HG03520 (cell line): Measurements from ENCODE around the gene KHDRBS2.

Source experiments
- ATAC-seq: cut with Tn5 transposase; IDR thresholded peaks from one replicate; pipeline ENCODE4 v1.9.1; 2021; ENCODE audit warnings: mild to moderate bottlenecking, moderate library complexity; ENCODE audit not compliant: unreplicated experiment

The KHDRBS2 gene

GRCh38 chr6:62285612-62286469, at the start of gene KHDRBS2:
Gene KHDRBS2 (minus strand): TSS chr6:62286225.
- peak; percentile 100 for ATAC-seq

- ATAC-seq = no peak
Measured at GRCh38 chr6:62328607-62329006, 42.6 kb upstream of the KHDRBS2 start.

- ATAC-seq = no peak
Measured at GRCh38 chr6:62324834-62325233, 38.8 kb upstream of the KHDRBS2 start.

GRCh38 chr6:62323818-62324431, 37.9 kb upstream of the KHDRBS2 start:
- no peak for ATAC-seq

GRCh38 chr6:62298745-62299392, 12.8 kb upstream of the KHDRBS2 start:
- ATAC-seq = peak; percentile 90

- no peak for ATAC-seq
Measured at GRCh38 chr6:62296541-62296940, 10.5 kb upstream of the KHDRBS2 start.

- no peak for ATAC-seq
Measured at GRCh38 chr6:62288974-62289373, 2.9 kb upstream of the KHDRBS2 start.

- no peak for ATAC-seq
Measured at GRCh38 chr6:62288562-62288961, 2.5 kb upstream of the KHDRBS2 start.

GRCh38 chr6:62286470-62286843, 432 bp upstream of the KHDRBS2 start:
- no peak for ATAC-seq

GRCh38 chr6:62284725-62285124, 1.3 kb downstream of the KHDRBS2 start:
- ATAC-seq = no peak

- ATAC-seq = no peak
Measured at GRCh38 chr6:62283796-62284411, 2.1 kb downstream of the KHDRBS2 start.

- no peak for ATAC-seq
Measured at GRCh38 chr6:62283365-62283764, 2.7 kb downstream of the KHDRBS2 start.

- ATAC-seq = no peak
Measured at GRCh38 chr6:62280099-62280498, 5.9 kb downstream of the KHDRBS2 start.

GRCh38 chr6:62272114-62272513, 13.9 kb downstream of the KHDRBS2 start:
- ATAC-seq = no peak

GRCh38 chr6:62265906-62266525, 20.0 kb downstream of the KHDRBS2 start:
- ATAC-seq = no peak

- no peak for ATAC-seq
Measured at GRCh38 chr6:62262283-62262682, 23.7 kb downstream of the KHDRBS2 start.

- no peak for ATAC-seq
Measured at GRCh38 chr6:62246087-62246486, 39.9 kb downstream of the KHDRBS2 start.

GRCh38 chr6:62236784-62237183, 49.2 kb downstream of the KHDRBS2 start:
- no peak for ATAC-seq

- ATAC-seq = no peak
Measured at GRCh38 chr6:62229231-62229630, 56.8 kb downstream of the KHDRBS2 start.

- ATAC-seq = no peak
Measured at GRCh38 chr6:62217866-62218265, 68.2 kb downstream of the KHDRBS2 start.

- no peak for ATAC-seq
Measured at GRCh38 chr6:62202078-62202477, 83.9 kb downstream of the KHDRBS2 start.
